AG10803 (cell line): Measurements from ENCODE around the gene TJP1.
A peak's percentile ranks its signal among the peaks of the same experiment; 100 is the strongest.
"Not testable (repeated sequence)": the region's sequence is repeated elsewhere in the genome, so short reads cannot be mapped to it uniquely, and the experiment has no call there.

ENCODE experiments used
- DNase-seq: peaks from one replicate; pipeline ENCODE4 v3.0.0; 2010; ENCODE audit warnings: low read depth
- H3K4me3 ChIP-seq: 2 replicates; pipeline ENCODE4 v1.5.1; 2011; ENCODE audit warnings: mild to moderate bottlenecking, low read length, control low read depth
- TF ChIP-seq, protein P1 (sequence below): conservative IDR thresholded peaks from 2 replicates; pipeline ENCODE4 v1.5.1; 2011; ENCODE audit warnings: mild to moderate bottlenecking, low read length, control low read depth, inconsistent platforms

The TJP1 gene

DNA sequence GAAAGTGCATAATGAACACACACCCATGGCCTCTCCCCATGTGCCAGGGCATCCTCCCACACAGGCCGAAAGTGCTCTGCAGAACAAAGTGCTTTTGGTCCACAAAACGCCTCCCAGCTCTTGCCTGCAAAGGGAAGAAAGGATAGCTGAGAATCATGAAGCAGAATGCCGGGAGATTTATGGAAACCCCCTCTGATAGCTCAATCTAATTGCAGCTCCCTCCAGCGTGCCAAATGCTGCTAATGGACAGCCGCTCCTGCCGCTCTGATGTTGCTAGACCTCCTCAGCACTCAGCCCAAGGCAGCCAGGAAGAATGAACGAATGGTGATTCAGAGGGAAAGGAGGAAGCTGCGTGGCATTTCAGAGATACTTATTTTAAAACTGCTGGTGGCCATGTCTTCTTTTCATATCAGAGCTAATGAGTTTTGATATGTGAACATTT, 145.3 kb downstream of the TJP1 start:
- no peak overlapping the region for H3K4me3 ChIP-seq
- TF ChIP-seq, protein P1, sequence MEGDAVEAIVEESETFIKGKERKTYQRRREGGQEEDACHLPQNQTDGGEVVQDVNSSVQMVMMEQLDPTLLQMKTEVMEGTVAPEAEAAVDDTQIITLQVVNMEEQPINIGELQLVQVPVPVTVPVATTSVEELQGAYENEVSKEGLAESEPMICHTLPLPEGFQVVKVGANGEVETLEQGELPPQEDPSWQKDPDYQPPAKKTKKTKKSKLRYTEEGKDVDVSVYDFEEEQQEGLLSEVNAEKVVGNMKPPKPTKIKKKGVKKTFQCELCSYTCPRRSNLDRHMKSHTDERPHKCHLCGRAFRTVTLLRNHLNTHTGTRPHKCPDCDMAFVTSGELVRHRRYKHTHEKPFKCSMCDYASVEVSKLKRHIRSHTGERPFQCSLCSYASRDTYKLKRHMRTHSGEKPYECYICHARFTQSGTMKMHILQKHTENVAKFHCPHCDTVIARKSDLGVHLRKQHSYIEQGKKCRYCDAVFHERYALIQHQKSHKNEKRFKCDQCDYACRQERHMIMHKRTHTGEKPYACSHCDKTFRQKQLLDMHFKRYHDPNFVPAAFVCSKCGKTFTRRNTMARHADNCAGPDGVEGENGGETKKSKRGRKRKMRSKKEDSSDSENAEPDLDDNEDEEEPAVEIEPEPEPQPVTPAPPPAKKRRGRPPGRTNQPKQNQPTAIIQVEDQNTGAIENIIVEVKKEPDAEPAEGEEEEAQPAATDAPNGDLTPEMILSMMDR: no peak
- no peak for DNase-seq

DNA sequence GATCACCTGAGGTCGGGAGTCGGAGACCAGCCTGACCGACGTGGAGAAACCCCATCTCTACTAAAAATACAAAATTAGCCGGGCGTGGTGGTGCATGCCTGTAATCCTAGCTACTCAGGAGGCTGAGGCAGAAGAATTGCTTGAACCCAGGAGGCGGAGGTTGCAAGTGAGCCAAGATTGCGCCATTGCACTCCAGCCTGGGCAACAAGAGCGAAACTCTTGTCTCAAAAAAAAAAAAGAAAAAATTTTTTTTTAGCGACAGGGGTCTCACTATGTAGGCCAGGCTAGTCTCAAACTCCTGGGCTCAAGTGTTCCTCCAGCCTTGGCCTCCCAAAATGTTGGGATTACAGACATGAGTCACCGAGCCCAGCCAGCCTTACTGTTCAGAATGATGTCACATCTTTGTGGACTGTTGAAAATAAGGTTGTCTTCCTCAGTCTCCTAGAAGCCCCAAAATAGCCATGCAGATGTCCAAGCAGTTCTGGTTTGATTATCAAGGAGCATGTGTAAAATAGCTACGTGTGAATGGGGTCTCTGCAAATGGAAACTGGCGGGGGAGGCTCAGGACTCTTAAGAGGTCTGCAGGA, 145.8 kb downstream of the TJP1 start:
- H3K4me3 ChIP-seq, DNase-seq: not testable (repeated sequence)

DNA sequence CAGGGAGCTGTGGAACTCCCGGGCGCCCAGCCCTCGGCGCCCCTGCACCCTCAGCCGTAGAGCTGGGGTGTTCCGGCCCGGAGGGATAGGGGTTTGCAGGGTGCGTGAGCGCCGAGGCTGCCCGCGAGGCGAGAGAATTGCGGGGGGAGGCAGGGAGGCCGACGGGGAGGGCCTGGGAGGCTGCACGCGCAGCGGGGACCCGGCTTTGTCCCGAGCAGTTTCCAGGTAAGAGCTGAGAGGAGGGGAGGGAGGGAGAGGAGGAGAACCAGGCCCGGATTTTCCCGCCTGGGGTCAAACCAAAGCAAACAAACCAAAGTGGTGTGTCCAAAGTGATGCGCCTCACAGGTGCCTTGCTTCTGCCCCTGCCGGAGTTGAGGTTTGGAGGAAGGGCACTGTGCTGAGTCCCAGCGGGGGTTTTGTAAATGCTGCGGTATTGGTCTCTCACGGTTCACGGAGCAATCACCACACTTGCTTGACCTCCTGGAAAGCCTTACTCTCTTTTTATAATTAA, 146.4 kb downstream of the TJP1 start:
- H3K4me3 ChIP-seq: no peak overlapping the region
- TF ChIP-seq, protein P1: no peak
- no peak for DNase-seq

DNA sequence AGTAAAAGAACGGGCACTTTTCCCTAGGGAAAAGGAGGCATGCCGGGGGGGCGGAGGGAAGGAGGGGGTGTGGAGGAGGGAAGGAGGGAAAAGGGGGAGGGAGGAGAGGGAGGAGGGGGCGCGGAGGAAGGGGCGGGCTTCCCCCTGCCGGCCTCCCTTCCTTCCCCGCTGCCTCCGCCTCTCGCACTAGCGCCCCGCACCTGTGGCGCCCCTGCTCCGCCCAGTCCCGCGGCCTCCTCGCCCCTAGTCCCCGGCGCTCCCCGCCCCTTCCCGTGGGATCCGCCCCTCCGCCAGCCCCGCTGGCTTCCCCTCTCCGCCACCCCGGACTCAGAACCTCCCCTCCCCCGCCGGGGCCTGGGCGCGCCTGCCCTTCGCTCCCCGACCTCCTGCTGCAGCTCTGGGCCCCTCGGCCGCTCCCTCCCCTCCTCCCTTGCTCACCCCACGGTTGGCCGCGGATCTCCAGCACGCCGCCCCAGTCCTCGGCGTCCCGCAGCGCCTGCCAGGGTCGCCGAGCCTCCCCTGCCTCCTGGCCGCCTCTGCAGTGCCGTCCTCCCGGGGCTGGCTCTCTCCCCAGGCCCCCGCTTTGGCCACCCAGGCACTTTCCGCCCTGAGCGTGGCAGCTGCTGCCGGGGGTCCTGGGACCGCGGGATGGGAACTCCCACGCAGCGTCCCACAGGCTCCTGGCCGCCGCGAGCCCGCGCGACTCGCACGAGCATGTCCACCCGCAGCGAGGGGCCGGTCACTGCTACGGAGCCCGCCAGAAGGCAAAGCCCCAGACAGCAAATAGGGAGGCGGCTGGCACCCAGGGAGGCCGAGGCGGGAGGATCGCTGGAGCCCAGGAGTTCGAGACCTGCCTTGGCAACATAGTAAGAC, 147.4 kb downstream of the TJP1 start:
- DNase-seq: no peak
- TF ChIP-seq, protein P1: no peak
- H3K4me3 ChIP-seq: peak overlapping the region; percentile 54

DNA sequence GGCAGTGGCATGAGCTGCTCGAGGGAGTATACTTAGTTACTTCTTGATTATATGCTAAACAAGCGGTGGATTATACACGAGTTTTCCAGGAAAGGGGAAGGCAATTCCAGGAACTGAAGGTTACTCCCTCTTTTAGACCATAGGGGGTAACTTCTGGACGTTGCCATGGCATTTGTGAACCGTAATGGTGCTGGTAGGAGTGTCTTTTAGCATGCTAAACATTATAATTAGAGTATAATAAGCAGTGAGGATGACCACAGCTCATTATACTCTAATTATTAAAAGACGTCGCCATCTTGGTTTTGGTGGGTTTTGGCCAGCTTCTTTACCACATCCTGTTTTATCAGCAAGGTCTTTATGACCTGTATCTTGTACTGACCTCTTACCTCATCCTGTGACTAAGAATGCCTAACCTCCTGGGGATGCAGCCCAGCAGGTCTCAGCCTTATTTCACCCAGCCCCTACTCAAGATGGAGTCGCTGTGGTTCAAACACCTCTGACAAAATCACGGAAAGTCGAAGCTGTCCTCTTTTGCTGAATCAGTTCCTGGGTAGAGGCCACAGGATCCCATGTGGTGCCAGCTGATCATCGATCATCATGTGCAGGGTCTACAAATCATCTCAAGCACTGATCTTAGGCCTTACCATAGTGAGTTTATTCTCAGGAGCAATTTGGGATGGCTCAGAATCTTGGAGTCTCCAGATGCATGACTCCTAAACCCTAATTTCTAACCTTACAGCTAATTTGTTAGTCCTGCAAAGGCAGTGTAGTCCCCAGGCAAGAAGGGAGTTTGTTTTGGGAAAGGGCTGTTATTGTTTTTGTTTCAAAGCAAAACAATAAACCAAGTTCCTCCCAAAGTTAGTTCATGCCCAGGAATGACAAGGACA, 149.1 kb downstream of the TJP1 start:
- TF ChIP-seq, protein P1: no peak
- no peak overlapping the region for H3K4me3 ChIP-seq
- DNase-seq: no peak

DNA sequence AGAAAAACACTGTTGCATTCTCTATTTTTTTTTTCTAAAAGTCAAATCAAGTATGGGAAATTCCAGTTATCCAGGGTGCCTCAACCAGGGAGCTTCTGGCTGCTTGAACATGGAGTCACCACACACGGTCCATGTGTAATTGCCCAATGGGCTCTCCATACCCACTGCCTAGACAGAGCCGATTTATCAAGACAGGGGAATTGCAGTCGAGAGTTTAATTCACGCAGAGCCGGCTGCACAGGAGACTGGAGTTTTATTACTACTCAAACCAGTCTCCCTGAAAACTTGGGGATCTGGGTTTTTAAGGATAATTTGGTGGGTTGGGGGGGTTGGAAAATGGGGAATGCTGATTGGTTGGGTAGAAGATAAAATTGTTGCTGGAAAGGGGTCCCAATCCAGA, 149.8 kb downstream of the TJP1 start:
- H3K4me3 ChIP-seq: no peak overlapping the region
- TF ChIP-seq, protein P1: no peak
- DNase-seq: no peak

DNA sequence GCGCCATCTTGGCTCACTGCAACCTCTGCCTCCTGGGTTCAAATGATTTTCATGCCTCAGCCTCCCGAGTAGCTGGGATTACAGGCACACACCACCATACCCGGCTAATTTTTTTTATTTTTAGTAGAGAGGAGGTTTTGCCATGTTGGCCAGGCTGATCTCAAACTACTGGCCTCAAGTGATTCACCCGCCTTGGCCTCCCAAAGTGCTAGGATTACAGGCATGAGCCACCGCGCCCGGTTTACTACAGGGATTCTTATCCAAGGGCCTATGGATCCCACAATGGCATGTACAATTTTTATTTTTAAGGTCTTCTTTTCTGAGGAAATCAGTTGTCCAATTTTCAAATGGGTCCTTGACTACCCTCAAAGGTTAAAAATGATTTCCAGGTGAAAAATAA, 150.2 kb downstream of the TJP1 start:
- not testable (repeated sequence) for DNase-seq, H3K4me3 ChIP-seq
